ENCODE measurements around the gene CHST8.

The CHST8 gene

DNA sequence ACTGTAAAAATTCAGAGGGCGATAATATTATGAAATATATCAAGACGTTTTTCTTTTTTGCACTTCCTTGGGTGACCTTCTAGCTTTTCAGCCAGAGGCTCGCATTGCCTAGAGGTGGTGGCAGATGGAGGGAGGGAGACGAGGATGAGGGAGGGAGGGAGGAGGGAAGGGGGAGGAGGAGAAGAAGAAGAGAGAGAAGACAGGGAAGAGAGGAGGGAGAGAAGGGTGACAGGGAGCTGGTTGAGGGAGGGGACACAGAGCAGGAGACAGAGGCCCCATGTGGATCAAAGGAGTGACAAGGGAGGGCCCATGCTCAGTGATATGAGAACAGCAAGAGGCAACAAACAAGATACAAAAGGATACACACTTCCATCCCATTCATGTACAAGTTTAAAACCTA lies 166.9 kb downstream of the CHST8 start:
- TF ChIP-seq, protein P1, sequence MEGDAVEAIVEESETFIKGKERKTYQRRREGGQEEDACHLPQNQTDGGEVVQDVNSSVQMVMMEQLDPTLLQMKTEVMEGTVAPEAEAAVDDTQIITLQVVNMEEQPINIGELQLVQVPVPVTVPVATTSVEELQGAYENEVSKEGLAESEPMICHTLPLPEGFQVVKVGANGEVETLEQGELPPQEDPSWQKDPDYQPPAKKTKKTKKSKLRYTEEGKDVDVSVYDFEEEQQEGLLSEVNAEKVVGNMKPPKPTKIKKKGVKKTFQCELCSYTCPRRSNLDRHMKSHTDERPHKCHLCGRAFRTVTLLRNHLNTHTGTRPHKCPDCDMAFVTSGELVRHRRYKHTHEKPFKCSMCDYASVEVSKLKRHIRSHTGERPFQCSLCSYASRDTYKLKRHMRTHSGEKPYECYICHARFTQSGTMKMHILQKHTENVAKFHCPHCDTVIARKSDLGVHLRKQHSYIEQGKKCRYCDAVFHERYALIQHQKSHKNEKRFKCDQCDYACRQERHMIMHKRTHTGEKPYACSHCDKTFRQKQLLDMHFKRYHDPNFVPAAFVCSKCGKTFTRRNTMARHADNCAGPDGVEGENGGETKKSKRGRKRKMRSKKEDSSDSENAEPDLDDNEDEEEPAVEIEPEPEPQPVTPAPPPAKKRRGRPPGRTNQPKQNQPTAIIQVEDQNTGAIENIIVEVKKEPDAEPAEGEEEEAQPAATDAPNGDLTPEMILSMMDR (IDR thresholded peaks at IDR 0.05; ENCODE audit: low read depth, low read length): no peak
- DNase-seq (ENCODE audit: extremely low read depth, low read depth): no peak

DNA sequence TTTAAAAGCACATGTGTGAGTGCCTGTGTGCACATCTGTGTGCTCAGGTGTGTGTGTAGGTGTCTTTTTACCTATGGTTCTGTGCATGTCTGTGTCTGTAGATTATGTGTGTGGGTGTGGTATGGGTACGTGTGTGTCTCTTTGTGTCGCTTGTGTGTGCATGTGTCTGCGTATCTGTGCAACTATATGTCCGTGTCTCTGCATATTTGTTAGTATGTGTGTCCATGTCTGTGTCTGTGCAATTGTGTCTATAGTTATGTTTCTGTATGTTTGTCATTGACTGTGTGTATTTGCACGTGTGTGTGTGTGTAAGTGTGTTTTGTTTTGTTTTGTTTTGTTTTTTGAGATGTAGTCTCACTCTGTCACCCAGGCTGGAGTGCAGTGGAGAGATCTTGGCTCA lies 167.6 kb downstream of the CHST8 start:
- no peak for DNase-seq (ENCODE audit: extremely low read depth, low read depth)
- TF ChIP-seq, protein P1 (IDR thresholded peaks at IDR 0.05; ENCODE audit: low read depth, low read length): no peak

DNA sequence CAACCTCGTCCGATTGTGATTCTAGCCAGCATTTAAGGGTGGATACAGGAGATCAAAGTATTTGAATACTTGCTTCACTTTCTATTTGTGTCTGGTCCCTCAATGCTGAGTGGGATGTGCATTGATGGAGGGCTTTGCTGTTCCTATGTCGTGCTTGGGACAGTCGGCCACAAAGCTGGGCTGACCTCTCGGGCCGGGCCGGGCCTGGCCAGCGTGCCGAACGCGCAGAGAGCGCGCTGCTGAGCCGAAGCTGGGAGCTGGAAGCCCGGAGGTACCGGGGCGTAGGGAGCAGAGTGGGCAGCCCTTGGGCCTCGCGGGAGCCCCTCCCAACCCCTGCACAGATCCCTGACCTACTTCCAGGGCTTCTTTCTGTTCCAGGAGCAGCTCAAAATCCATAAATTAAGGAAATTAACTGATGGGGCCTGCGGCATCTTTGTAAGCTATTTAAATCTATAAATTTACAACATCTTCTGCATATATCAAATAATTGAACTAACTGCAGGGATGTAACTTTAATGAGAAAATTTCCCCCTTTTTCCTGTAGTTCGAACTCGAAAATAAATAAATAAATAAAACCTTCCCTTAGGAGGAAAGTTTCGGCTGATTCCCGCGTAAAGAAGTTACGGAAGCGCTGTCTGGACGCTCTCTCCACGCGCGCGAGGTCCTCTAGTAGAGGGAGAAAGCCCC lies 173.1 kb downstream of the CHST8 start:
- TF ChIP-seq, protein P1 (IDR thresholded peaks at IDR 0.05; ENCODE audit: low read depth, low read length): no peak
- no peak for DNase-seq (ENCODE audit: extremely low read depth, low read depth)

DNA sequence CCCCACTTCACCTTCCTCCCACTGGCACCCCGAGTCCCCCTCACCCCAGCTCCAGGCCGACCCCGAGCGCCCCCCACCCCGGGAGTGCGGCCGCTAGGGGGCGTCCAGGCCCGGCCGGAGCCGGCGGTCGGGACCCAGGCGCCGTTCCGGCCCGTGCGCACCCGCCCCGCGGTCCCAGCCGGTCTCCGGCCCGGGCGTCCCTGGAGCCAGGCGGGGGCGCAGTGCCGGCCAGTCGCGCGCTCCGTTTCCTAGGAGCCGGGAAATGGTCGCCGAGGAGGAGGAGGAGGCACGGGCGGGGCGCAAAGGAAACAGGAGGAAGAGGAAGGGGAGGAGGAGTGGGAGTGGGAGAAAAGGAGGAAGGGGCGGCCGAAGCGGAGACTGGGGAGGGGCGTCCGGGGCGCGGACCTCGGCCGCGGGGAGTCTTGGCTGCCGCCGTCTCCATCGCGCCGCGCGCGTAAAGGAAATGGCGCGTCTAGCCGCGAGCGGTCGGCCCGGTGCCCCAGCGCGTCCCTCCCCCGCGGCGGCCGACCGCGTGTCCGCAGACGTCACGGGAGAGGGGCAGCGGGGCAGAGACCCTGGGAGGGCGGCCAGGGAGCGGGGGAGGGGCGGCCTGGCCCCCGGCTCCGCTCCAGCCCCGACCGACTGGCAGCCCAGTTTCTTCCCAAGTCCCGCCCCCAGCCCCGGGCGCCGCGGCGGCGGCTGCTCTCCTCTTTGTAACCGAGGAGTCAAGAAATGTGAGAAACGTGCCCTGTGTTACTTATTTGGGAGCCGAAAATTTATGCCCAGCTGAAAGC lies 173.8 kb downstream of the CHST8 start:
- TF ChIP-seq, protein P1 (IDR thresholded peaks at IDR 0.05; ENCODE audit: low read depth, low read length): peak; percentile 56
- DNase-seq (ENCODE audit: extremely low read depth, low read depth): peak; percentile 68

DNA sequence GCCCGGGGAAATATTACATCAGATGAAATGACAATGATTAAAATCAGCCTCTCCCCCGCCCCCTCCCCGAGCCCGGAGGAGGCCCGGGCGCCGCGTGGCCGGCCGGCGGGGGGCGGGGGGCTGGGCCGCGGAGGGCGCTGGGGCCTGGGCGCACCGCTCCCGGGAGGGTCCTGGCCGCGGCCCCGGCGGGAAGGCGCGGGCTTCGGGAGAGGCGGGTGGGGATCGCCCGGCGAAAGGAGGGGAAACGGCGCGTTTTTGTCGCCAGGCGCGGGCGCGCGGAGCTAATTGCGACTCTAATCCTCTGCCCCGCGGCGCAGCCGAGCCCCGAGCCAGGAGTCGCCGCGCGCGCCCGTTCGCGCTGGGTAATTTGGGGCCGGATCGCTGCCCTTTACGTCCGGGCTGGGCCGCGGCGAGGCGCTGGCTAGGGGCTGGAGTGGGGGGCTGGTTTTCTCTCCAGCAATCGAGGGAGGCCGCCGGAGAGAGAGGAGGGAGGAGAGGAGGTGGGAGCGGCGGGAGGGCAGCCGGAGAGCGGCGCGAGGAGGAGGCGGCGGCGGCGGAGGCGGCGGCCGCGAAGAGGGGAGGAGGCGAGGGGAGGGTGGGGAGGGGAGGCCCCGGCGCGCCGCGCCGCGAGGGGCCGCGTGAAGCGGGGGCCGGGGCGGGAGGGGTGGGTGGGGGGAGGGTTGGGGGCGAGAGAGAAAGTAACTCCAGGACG lies 174.6 kb downstream of the CHST8 start, which contains the start of gene KCTD15:
KCTD15 (plus strand) TSS at position 707 of the 712 bp plus-strand sequence. CDS start 3,585 bp downstream, outside the sequence.
- no peak for DNase-seq (ENCODE audit: extremely low read depth, low read depth)
- TF ChIP-seq, protein P1 (IDR thresholded peaks at IDR 0.05; ENCODE audit: low read depth, low read length): no peak

DNA sequence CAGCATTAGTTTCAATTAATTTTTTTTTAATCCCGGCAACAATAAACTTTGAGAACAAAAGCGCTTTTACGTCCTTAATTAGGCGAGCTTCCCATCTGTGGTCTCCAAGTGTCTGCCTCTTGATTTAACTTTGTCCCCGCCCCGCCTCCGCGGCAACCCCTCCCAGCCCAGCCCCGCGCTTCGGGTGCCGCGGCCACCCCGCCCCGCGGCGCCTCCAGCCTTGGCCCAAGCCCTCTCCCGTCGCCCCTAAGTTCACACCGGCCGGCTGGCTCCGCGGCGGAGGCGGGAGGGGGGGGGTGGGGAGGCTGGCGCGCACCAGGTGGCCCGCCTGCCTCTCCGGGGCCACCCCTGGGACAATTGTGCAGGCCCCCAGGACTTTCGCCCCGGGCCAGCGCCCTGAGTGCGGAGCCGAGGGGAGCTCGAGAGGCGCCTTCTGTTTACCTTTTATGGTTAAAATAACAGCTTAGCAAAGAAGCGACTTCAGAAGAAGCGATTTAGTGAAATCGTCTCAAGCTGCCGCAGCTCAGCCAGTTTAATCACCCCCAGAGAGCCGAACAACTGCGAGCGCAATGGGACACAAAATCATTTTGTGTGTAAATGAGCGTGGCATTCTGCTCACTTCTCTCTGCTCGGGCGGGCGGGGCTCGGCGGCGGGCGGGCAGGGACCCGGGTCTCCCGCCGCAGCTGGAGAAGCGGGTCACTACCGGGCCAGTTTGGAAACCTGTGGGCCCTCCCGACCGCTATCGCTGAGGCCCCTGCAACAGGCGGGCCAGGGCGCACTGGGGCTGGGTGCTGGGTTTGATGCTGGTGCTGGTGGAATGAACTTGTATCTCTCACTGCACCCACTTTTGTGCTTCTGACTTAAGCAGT lies 176.3 kb downstream of the CHST8 start:
- no peak for DNase-seq (ENCODE audit: extremely low read depth, low read depth)
- TF ChIP-seq, protein P1 (IDR thresholded peaks at IDR 0.05; ENCODE audit: low read depth, low read length): no peak
